ENCODE data around the gene CLTCL1. TPM values are rescaled to one million over a fixed set of nuclear protein-coding genes. Genes with fewer than 3 reads are reported as not detected.
A peak's percentile ranks its signal among the peaks of the same experiment; 100 is the strongest.

Gene CLTCL1
- total RNA-seq, 1 donor from 2014 or later: 10.9 TPM

DNA sequence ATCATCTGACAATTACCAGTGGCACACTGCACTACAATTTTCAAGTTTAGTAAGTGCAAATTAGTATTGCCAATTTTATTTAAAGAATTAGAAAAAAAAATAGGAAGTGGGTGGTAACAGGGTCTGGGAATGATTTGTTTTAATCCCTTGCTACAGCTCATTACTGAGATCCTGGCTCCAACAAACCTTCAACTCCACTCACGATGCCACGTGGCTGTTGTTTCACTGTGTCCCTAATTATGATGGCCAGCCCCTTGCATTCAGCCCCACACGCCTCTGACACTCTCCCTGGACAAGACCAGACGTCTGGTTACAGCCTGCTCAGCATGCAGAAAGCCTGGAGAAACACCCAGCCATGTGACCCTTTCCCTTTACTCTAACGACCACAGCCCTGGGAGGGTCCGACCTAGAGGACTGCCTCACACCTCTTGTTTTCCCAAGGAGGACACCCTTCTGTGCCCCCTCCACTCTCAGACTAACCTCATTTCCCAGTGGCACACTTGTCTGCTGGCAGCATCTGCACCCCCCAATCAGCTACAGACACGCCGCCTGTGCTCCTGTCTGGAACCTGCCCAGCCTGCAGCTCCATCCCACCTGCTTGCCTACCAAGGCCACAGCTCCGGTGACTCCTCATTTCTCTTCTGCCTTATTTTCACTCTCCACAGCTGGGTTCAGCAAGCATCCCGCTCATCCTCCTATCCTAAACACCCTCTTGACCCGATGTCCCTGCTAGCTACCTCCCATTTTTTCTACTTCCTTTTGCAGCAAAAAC is 94.5 kb downstream of the CLTCL1 start:
- no peak for DNase-seq (ENCODE audit: low spot score)

DNA sequence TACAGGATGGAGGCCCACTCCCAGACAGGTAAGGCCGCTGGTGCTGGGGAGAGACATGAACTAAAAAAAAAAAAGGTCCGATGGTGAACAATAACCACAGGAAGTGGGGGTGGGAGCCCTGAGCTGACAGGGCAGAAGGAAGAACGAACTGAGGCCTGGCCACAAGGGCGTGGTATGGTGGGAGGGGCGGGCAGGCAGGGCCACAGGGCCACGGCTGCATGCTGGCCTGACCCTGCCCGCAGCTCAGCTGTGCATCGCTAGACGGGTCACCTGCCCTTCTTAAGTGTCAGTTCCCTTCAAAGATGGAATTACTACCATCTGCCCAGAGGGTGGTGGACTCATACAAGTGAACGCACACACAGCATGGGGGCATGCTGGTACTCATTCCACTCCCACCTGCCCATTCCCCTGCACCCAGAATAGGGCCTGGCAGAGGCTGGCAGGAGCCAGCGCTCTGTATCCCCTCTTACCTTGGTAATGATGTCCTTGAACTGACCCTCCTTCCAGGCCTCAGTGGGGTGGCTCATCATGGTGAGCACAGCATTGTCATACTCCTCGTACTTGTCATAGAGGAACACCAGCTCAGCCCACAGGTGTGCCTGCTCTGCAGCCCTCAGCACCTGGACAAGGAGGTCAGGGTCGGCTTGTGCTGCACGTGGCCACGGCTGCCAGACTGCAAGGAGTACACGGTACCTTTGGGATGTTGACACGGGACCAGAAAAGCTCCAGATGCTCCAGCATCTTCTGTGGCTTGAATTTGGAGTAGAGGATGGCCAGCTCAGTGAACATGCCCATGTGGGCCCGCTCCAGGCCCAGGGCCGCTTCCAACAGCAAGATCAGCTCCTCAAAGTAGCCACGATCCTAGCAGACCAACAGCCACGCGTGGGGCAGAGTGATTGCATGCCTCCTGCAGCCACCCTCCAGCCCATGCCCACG is 95.5 kb downstream of the CLTCL1 start:
- no peak for DNase-seq (ENCODE audit: low spot score)

GRCh38 chr22:19194766-19195536 is 96.6 kb downstream of the CLTCL1 start:
- DNase-seq (ENCODE audit: low spot score): no peak

GRCh38 chr22:19193879-19194278 is 97.6 kb downstream of the CLTCL1 start:
- no peak for DNase-seq (ENCODE audit: low spot score)

DNA sequence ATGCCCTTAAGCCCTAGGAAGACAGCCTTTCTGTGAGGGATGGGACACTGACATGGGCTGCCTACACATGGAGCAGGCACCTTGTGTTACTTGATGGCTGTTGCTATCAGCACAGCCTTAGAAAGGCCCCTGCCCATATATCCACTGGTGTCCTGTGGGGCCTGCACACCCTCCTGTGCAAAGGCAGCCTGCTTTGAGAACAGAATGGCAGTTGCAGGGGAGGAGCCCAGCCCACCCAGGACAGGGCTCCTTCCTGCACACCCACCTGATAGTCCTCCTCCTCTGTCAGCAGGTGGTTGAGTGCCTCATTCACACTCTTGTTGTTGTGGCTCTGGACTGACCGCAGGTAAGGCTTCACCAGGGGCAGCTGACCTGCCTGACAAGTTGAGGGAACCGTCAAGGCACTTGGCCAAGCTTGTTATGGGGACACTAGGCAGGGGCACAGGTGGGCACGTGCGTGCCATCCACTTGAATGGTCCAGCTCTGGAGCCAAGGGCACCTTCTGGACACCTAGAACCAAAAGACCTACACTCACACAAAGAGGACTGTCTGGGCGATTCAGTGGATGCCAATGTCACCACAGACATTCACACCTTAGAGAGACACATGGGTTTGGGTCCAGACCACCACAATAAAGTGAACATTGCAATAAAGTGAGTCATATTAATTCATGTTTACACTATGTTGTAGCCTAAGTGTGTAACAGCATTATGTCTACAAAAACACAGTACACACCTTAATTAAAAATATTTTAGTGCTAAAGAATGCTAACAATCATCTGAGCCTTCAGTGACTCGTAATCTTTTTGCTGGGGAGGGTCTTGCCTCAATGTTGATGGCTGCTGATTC is 103.6 kb downstream of the CLTCL1 start:
- no peak for DNase-seq (ENCODE audit: low spot score)

DNA sequence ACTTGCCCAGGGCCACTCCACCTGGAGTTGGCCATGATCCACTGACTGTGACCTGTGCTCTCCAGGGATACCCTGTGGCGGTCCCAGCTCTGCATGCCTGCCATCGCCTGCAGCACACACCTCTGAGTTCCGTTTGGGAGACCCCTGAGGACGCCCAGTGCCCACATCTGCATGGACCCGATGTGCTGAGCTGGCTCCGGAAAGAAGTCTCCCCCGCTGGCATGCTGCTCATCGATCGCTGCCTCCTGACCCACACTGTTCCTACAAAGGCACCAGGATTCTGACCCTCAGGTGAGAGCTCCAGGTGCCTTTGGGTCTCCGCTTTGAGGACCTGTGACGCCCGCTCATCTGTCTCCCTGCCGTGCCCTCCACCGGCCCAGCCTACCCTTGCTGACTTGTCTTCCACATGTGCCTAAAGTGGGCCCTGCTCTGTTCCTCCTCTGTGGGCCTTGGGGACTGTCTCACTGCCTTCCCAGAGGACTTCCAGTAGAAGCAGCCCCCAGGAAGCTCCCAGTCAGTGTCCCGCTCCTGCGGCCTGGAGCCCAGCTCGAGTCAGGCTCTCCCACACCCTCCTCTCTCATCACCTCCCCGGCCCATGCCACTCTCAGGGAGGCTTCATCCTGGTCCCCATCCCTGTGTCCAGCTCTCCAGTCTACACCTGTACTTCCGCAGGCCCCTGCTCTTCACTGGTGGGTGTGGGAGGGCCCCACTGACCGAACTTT is 107.1 kb downstream of the CLTCL1 start:
- DNase-seq (ENCODE audit: low spot score): no peak

- no peak for DNase-seq (ENCODE audit: low spot score)
Observed at GRCh38 chr22:19183216-19183615, 108.3 kb downstream of the CLTCL1 start.

DNA sequence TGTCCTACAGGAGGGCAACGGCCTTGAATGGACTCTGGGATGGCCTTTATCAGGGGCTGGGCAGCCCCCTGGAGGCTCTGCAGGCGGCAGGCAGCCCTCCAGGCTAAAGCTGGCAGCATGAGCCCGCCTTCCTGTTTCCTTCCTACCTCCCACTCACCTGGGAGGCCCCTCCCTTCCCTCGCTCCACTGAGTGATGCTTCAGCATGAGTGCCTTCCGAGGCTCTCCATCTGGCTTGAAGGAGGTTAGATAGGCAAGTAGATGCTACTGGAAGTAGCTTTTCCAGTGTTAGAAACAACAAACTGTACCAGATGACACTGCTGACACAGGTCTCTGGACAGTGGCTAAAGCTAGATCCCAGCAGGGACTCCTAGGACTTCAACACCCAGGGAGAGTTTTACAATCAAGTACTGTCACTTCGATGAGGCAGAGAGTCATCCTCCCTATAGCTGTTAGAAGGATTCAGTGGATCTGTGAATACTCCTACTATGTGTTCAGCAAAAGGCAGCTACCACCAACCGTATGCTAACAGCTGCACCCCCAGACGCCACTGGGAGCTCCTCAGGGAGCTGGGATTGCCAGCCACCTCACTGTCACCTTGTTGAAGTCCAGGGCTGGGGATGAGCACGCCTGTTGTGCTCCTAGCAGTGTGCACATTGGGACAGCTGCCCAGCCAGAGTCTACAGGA is 108.9 kb downstream of the CLTCL1 start:
- DNase-seq (ENCODE audit: low spot score): no peak

DNA sequence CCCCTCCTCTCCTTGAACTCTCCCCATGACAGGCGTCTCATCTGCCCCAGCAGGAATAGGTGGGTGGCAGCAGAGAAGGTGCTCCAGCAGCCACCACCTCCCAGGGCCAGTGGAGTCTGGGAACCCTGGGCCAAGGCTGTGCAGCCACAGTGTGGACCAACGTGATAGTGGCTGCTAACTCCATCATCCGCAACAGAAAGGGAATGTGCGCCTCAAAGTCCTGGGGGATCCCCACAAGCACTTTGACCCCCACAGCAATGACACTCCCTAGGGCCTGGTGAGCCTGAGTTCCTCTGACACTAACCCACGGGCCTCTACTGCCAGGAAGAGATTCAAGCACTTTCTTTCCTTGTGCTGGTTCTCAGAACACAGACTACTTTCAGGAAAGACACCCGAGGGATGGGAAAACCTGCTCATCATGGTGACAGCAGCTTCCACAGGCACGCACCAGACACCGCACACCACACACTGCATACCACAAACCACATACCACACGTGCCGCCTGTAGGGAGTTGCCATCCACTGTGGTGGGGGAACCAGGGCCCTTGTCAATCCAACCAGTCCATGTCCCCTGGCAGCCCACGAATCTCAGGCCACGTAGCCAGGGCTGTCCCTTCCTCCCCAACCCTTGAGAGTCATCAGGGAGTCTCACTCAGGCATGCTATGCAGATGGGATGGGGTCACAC is 109.6 kb downstream of the CLTCL1 start:
- DNase-seq (ENCODE audit: low spot score): no peak

GRCh38 chr22:19180740-19181410 is 110.6 kb downstream of the CLTCL1 start:
- no peak for DNase-seq (ENCODE audit: low spot score)

DNA sequence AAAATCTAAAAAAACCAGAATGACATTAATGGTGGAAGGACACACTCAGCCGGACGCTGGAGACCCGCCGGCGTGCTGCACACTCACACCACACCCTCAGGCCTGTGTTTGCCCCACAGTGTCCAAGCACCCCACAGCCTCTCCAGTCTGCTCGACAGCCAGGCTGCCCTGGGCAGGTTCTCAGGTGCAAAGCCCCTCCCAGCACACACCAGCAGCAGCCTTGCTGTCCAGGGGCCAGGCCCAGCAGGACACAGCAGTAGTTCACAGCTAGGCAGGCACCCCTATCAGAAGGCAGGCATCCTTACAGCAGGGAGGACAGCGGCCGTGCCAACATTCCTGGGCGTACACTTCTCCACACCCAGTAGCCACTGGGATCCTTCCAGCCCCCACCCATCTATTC is 111.3 kb downstream of the CLTCL1 start:
- no peak for DNase-seq (ENCODE audit: low spot score)

- DNase-seq (ENCODE audit: low spot score): no peak
Observed at GRCh38 chr22:19179497-19180048, 111.9 kb downstream of the CLTCL1 start.

DNA sequence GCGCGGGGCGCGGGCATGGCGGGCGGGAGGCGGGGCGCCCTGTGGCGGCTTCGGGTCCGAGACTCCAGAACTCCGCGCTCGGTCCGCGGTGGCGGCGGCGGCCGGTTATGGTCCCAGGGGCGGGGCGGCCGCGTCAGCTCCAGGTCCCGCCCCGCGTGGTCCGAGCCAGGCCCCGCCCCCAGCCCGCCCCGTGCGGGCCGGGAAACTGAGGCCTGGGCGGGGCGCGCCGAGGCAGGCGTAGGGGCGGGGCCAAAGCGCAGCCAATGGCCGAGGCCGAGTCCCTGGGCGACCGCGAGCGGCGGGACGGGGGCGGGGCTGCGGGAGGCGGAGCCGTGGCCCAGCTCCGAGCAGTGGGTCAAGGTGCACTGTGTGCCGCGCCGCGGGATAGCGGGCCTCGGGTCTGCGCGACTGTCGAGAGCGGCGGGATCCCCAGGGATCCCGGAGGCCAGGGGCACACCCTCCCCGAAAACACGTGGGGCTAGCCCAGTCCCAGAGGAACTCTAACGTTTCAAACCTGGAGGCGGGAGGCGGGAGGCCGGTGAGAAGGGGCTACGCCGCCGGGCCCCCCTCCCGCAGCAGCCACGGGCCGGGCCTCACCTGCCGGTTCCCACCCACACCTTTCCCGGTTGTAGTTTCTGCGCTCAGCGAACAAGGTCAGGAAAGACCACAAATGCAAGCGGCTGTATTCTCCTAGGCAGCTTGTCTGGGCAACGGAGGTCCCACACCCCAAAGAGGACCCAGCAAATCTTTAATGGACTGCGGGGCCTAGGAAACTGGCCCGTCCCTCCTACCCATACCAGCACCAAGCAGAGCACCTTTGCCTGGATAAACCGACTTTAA is 112.6 kb downstream of the CLTCL1 start, which contains the start of gene SLC25A1:
TSS of gene SLC25A1 (minus strand) at position 80 of the 840 bp plus-strand sequence. CDS start at position 17, 63 bp downstream.
- peak; percentile 97 for DNase-seq (ENCODE audit: low spot score)

DNA sequence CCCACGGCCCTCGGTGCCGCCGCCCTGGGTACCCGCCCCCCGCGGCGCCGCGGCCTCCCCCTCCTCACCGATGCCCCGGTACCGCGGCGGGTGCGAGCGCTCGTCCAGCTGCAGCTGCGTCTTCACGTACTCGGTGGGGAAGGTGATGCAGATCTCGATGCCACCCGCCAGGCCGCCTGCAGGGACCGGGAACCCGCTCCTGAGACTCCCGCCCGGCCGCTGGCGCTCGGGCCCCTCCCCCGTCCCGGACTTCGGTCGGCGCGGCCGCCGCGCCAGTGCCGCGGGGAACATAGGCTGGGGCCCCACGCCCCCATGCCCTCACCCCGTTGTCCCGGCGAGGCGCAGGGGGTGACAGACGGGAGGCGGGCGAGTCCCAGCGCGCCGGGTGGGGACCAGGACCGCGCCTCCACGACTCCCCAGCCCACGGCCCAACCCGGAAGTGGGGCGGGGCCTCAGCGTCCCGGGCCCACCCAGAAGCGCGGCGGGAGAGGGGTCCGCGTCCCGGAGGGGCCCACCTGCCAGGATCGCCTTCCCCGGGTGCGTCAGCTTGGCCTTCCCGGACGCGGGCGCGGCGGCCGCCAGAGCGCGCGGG is 113.4 kb downstream of the CLTCL1 start:
- no peak for DNase-seq (ENCODE audit: low spot score)

- no peak for DNase-seq (ENCODE audit: low spot score)
Observed at GRCh38 chr22:19177164-19178064, 114.1 kb downstream of the CLTCL1 start.

All from mesenteric fat pad (tissue), 1 donor.